Peyer's patch (tissue), 4 donors: ENCODE results near the gene BTAF1. TPM values are rescaled to one million over a fixed set of nuclear protein-coding genes. Genes with fewer than 3 reads are reported as not detected.

Experiments used
- DNase-seq, 3 donors: peaks; one replicate each; pipeline ENCODE4 v3.0.0-alpha.2; 2017 to 2019
- H3K27ac ChIP-seq, 4 donors: fragments of 200-600 bp; sonication (generic); one replicate each; pipeline ENCODE4 v1.5.1; 2016 to 2019
- H3K27me3 ChIP-seq, 2 donors: fragments of 200-600 bp; sonication (generic); one replicate each; pipeline ENCODE4 v1.5.1; 2019
- H3K36me3 ChIP-seq, 3 donors: fragments of 200-600 bp; sonication (generic); one replicate each; pipeline ENCODE4 v1.5.1; 2016 to 2019
- H3K4me1 ChIP-seq, 4 donors: fragments of 200-600 bp; sonication (generic); one replicate each; pipeline ENCODE4 v1.5.1; 2016 to 2019
- H3K4me3 ChIP-seq, 4 donors: fragments of 200-600 bp; sonication (generic); 1 replicate in 3 of 4; 2 replicates in 1 of 4; pipeline ENCODE4 v1.5.1; 2016 to 2019; ENCODE audit warnings: mild to moderate bottlenecking in 1 of 4
- H3K9me3 ChIP-seq, 4 donors: fragments of 200-600 bp; sonication (generic); one replicate each; pipeline ENCODE4 v1.5.1; 2016 to 2019; ENCODE audit warnings: mild to moderate bottlenecking in 1 of 4
- CTCF ChIP-seq, 6 experiments: fragments of 450-650 bp in 4 of 6; fragments of 200-600 bp in 2 of 6; sonication (generic) in 1 of 6; IDR thresholded peaks; one replicate each; pipeline ENCODE4 v1.5.1; 2017 to 2019; ENCODE audit warnings: antibody characterized with exemption in 6 of 6, mild to moderate bottlenecking in 3 of 6, moderate library complexity in 1 of 6
- POLR2A ChIP-seq, 2 donors: fragments of 450-650 bp; IDR thresholded peaks; one replicate each; pipeline ENCODE4 v1.5.1; 2017; ENCODE audit warnings: antibody characterized with exemption in 2 of 2, mild to moderate bottlenecking in 2 of 2, moderate library complexity in 2 of 2
- total RNA-seq, 4 donors: library from RNA; depleted of rRNA; stranded (reverse); fragments of >200 nt; gene quantifications; one replicate each; pipeline ENCODE4 v1.1.0, GENCODE V29; 2016

BTAF1 gene
- total RNA-seq, 4 donors from 2014 or later, result 37.0 to 60.2 (median 45.4) TPM

- DNase-seq, result no peak
- peaks cover 0 to 10% (median 0%) of the 10 kb centered on the region in 3 donors for H3K36me3 ChIP-seq
- H3K9me3 ChIP-seq, result no peaks in the 10 kb centered on the region
- H3K27me3 ChIP-seq, result no peaks in the 10 kb centered on the region
- no peaks in the 10 kb centered on the region for H3K4me1 ChIP-seq
- H3K4me3 ChIP-seq, result no peak overlapping the region
- TF ChIP-seq POLR2A (IDR thresholded peaks at IDR 0.05) (no peak), CTCF (IDR thresholded peaks at IDR 0.05) (no peak)
- H3K27ac ChIP-seq, result no peak overlapping the region
These were observed 51.4 kb downstream of the BTAF1 start for GRCh38 chr10:91974960-91975359.

DNA sequence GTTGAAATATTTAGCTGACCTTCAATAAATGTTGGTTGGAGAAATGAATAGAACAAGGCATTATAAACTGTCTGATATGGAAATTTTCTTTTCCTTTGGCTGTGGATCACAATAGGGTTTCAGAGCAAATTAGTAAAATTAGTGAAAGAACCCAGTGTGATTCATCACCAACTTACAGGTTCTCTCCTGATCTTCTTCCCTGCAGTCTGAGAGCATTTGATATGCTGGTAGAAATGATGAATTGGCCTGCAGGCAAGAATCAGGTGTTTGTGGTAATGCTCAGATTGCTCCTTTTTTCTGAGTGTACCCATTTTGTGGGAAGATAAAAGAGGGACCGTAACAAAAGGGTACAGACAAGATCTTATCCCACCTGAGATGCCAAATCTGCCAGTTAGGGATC is 51.9 kb downstream of the BTAF1 start:
- Histone ChIP-seq H3K27ac (no peak overlapping the region), H3K27me3 (no peaks in the 10 kb centered on the region), H3K4me1 (no peaks in the 10 kb centered on the region), H3K9me3 (no peaks in the 10 kb centered on the region), H3K4me3 (no peak overlapping the region), H3K36me3 (peaks cover 0 to 5% (median 0%) of the 10 kb centered on the region in 3 donors)
- TF ChIP-seq POLR2A (IDR thresholded peaks at IDR 0.05) (no peak), CTCF (IDR thresholded peaks at IDR 0.05) (no peak)
- DNase-seq, result no peak

GRCh38 chr10:91976317-91977051 is 52.9 kb downstream of the BTAF1 start:
- Histone ChIP-seq H3K4me1 (no peaks in the 10 kb centered on the region), H3K4me3 (no peak overlapping the region), H3K27ac (no peak overlapping the region), H3K9me3 (no peaks in the 10 kb centered on the region), H3K27me3 (no peaks in the 10 kb centered on the region), H3K36me3 (peaks cover 0 to 8% (median 0%) of the 10 kb centered on the region in 3 donors)
- TF ChIP-seq CTCF (IDR thresholded peaks at IDR 0.05), result no peak
- no peak for TF ChIP-seq POLR2A (IDR thresholded peaks at IDR 0.05)
- DNase-seq, result no peak

DNA sequence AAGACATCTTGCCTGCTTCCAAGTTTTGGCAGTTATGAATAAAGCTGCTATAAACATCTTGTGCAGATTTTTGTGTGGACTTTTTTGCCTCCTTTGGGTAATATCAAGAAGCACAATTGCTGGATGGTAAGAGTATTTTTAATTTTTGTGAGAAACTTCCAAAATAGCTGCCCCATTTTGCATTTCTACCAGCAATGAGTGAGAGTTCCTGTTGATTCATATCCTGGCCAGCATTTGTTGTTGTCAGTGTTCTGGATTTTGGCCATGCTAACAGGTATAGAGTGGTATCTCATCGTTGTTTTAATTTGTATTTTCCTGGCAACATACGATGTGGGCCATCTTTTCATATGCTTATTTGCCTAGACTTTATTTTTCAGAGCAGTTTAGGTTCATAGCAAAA is 53.9 kb downstream of the BTAF1 start:
- Histone ChIP-seq H3K4me3 (no peak overlapping the region), H3K27me3 (no peaks in the 10 kb centered on the region), H3K4me1 (no peaks in the 10 kb centered on the region), H3K36me3 (peaks cover 0 to 18% (median 0%) of the 10 kb centered on the region in 3 donors), H3K27ac (no peak overlapping the region), H3K9me3 (no peaks in the 10 kb centered on the region)
- TF ChIP-seq POLR2A (IDR thresholded peaks at IDR 0.05) (no peak), CTCF (IDR thresholded peaks at IDR 0.05) (no peak)
- no peak for DNase-seq

GRCh38 chr10:91978585-91978984 is 55.0 kb downstream of the BTAF1 start:
- H3K27me3 ChIP-seq, result no peaks in the 10 kb centered on the region
- H3K9me3 ChIP-seq, result no peaks in the 10 kb centered on the region
- no peak for DNase-seq
- H3K36me3 ChIP-seq, result peaks cover 0 to 29% (median 0%) of the 10 kb centered on the region in 3 donors
- TF ChIP-seq CTCF (IDR thresholded peaks at IDR 0.05) (no peak), POLR2A (IDR thresholded peaks at IDR 0.05) (no peak)
- no peaks in the 10 kb centered on the region for H3K4me1 ChIP-seq
- no peak overlapping the region for H3K27ac ChIP-seq
- H3K4me3 ChIP-seq, result no peak overlapping the region
